ENCODE results near the gene SHC2.

SHC2 gene

GRCh38 chr19:369256-369655 is 91.6 kb downstream of the SHC2 start:
- TF ChIP-seq, protein P1, sequence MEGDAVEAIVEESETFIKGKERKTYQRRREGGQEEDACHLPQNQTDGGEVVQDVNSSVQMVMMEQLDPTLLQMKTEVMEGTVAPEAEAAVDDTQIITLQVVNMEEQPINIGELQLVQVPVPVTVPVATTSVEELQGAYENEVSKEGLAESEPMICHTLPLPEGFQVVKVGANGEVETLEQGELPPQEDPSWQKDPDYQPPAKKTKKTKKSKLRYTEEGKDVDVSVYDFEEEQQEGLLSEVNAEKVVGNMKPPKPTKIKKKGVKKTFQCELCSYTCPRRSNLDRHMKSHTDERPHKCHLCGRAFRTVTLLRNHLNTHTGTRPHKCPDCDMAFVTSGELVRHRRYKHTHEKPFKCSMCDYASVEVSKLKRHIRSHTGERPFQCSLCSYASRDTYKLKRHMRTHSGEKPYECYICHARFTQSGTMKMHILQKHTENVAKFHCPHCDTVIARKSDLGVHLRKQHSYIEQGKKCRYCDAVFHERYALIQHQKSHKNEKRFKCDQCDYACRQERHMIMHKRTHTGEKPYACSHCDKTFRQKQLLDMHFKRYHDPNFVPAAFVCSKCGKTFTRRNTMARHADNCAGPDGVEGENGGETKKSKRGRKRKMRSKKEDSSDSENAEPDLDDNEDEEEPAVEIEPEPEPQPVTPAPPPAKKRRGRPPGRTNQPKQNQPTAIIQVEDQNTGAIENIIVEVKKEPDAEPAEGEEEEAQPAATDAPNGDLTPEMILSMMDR (IDR thresholded peaks at IDR 0.05; ENCODE audit: insufficient read depth, low read depth, low read length, missing control alignments) = no peak
- DNase-seq (ENCODE audit: low read depth) = no peak
- H3K4me3 ChIP-seq (ENCODE audit: low read depth, low read length) = no peak overlapping the region

GRCh38 chr19:368630-369024 is 92.2 kb downstream of the SHC2 start:
- no peak overlapping the region for H3K4me3 ChIP-seq (ENCODE audit: low read depth, low read length)
- TF ChIP-seq, protein P1 (IDR thresholded peaks at IDR 0.05; ENCODE audit: insufficient read depth, low read depth, low read length, missing control alignments) = no peak
- DNase-seq (ENCODE audit: low read depth) = no peak

DNA sequence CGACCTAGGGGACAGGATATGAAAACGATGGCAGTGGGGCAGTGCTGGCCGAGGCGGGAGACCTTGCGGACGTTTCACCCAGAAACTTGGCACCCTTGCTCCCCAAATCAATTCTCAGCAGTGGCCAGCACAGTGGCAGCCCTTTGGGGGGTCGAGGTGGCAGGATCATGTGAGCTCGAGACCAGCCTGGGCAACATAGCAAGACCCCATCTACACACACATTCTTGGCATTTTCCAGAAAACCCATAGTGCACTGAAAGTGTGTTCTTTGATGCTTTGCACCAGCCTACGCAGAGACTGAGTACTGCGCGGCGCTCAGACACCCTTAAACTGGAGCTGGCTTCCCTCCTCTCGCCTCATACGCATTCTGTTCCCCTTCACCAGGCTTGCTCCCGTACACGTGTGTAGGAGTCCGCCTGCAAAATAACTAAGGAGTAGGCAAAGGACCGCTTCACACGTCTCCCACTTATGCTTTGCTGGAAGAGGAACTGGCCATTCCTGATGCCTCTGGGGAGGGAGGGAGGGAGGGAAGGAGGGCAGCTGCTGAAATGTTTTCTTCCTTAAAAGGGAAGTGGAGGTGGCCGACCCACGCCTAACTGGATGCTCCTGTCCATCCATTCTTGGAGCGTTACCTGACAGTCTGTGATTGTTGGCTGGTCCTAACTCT is 92.7 kb downstream of the SHC2 start:
- TF ChIP-seq, protein P1 (IDR thresholded peaks at IDR 0.05; ENCODE audit: insufficient read depth, low read depth, low read length, missing control alignments) = no peak
- H3K4me3 ChIP-seq (ENCODE audit: low read depth, low read length) = no peak overlapping the region
- DNase-seq (ENCODE audit: low read depth) = no peak

GRCh38 chr19:367561-367960 is 93.3 kb downstream of the SHC2 start:
- TF ChIP-seq, protein P1 (IDR thresholded peaks at IDR 0.05; ENCODE audit: insufficient read depth, low read depth, low read length, missing control alignments) = no peak
- H3K4me3 ChIP-seq (ENCODE audit: low read depth, low read length) = no peak overlapping the region
- DNase-seq (ENCODE audit: low read depth) = no peak

DNA sequence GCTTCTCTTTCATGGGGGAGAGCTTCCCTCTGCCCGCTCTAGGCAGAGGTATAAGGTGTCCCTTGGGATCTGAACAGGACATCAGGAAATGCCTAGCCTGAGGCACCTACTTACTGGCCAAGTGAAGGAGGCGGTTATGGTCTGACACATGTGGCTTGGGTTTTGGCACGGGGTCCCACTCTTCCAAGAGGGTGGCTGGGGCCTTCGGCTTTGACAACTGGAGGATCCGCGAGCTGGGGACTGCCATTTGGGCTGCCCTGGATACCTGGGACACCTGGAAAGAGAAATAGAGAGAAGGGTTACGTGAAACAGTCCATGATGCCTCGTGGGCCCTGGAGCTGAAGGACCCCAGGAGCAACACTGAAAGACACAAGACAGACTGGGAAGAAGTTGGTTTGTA is 93.9 kb downstream of the SHC2 start:
- DNase-seq (ENCODE audit: low read depth) = no peak
- TF ChIP-seq, protein P1 (IDR thresholded peaks at IDR 0.05; ENCODE audit: insufficient read depth, low read depth, low read length, missing control alignments) = no peak
- no peak overlapping the region for H3K4me3 ChIP-seq (ENCODE audit: low read depth, low read length)

Measured in GM12865 (cell line).